GM12873 (cell line): ENCODE results near the gene CCNG1.

Experiments
- TF ChIP-seq, protein P1 (sequence below): IDR thresholded peaks from 2 replicates; pipeline ENCODE4 v1.5.1; 2012; ENCODE audit warnings: low read depth, mild to moderate bottlenecking, moderate library complexity, low read length, control low read depth; ENCODE audit not compliant: insufficient read depth; ENCODE audit errors: missing control alignments

Gene CCNG1

DNA sequence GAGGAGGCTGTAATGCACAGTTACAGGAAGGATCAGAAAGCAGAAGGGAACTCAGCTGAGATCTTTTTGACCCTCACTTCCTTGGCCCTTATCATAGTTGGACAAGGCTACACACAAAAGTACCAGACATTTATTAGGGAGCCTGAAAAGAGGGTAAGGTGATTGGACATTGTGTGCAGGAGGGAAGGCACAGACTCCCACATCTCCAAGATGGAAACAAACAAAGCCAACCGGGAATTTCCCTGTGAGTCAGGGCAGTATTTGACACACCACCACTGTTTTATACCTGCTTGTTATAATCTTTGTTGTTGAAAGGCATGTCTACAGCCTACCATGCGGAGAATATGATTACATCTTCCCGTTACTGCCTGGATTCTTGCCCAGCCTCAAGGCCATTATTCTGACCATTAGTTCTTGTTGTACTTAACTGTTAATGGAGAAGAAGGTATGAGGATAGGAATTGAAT lies 3.0 kb upstream of the CCNG1 start:
- TF ChIP-seq, protein P1, sequence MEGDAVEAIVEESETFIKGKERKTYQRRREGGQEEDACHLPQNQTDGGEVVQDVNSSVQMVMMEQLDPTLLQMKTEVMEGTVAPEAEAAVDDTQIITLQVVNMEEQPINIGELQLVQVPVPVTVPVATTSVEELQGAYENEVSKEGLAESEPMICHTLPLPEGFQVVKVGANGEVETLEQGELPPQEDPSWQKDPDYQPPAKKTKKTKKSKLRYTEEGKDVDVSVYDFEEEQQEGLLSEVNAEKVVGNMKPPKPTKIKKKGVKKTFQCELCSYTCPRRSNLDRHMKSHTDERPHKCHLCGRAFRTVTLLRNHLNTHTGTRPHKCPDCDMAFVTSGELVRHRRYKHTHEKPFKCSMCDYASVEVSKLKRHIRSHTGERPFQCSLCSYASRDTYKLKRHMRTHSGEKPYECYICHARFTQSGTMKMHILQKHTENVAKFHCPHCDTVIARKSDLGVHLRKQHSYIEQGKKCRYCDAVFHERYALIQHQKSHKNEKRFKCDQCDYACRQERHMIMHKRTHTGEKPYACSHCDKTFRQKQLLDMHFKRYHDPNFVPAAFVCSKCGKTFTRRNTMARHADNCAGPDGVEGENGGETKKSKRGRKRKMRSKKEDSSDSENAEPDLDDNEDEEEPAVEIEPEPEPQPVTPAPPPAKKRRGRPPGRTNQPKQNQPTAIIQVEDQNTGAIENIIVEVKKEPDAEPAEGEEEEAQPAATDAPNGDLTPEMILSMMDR: no peak

DNA sequence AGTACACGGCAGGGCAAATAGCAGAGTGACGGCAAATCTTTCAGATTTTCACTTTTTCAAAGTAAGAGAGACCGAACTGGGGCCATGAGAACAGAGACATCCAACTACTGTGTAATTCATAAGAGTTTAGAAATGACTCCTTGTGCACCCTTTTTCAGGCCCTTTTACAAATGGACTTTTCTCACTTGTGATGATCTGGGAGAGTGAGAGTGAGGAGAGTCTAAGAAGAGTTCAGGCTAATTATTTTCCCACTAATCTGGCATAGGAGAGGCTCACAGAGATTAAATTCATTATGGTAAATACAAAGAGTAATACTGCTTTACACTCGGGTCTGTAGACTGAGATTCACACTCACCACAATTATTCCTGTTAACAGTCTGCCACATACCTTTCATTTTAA lies 880 bp upstream of the CCNG1 start:
- TF ChIP-seq, protein P1: no peak

DNA sequence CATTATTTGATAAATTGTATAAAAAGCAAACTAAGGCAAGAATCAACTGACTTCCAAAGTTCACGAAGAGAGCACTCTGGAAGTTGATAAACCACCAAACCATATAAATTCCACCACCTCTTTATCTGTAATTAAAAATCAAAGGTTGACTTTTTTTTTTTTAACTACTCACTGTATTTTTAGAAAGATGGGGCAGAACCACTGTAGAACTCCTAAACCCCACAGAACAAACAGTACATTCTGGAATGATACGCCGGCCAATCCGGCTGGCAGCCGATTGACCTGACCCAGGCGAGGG lies 435 bp upstream of the CCNG1 start:
- TF ChIP-seq, protein P1: no peak

DNA sequence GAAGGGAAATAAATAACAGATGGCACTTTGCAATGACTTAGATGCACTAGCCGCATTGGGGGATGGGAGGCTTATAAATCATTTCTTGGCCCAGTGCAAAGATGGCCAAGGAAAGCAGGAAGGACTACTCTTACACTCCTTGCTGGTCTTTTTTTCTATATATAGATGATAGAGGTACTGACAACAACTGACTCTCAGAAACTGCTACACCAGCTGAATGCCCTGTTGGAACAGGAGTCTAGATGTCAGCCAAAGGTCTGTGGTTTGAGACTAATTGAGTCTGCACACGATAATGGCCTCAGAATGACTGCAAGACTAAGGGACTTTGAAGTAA lies 1.7 kb downstream of the CCNG1 start:
- TF ChIP-seq, protein P1: no peak

DNA sequence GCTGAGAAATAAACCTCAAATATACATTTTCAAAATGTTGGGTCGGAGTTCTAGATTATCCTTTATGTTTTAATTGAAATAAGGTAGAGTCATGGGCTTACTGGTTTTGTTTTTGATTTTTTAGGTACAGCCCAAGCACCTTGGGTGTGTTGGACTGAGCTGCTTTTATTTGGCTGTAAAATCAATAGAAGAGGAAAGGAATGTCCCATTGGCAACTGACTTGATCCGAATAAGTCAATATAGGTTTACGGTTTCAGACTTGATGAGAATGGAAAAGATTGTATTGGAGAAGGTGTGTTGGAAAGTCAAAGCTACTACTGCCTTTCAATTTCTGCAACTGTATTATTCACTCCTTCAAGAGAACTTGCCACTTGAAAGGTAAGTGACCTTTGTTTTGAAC lies 3.6 kb downstream of the CCNG1 start:
- TF ChIP-seq, protein P1: no peak

DNA sequence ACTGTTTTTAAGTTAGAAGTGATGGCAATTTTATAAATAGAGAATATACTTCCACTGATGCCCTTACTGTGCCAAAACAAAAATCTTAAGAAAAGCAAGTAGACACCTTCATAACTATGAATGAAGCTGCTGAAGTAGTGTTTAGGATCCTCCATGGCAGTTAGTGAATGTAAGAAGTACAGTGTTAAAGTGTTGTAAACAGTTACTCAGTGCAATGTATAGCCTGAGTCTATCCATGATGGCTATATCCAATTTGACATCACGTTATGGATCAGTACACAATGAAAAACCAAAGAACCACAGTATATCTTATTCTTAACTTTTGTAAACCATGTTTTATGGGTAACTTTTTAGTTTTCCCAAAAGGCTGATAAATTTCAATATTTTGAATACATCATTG lies 7.1 kb downstream of the CCNG1 start:
- TF ChIP-seq, protein P1: no peak

DNA sequence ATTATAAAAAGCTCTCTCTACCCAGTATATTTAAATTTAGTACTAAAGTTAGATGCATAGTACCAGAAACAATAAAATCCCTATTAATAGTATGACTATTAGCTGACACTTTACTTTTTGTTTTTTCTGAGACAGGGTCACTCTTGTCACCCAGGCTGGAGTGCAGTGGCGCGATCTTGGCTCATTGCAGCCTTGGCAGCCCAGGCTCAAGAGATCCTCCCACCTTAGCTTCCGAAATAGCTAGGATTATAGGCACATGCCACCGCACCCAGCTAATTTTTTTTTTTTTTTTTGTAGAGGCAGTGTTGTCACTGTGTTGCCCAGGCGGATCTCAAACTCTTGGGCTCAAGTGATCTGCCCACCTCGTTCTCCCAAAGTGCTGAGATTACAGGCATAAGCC lies 8.0 kb downstream of the CCNG1 start:
- TF ChIP-seq, protein P1: no peak

DNA sequence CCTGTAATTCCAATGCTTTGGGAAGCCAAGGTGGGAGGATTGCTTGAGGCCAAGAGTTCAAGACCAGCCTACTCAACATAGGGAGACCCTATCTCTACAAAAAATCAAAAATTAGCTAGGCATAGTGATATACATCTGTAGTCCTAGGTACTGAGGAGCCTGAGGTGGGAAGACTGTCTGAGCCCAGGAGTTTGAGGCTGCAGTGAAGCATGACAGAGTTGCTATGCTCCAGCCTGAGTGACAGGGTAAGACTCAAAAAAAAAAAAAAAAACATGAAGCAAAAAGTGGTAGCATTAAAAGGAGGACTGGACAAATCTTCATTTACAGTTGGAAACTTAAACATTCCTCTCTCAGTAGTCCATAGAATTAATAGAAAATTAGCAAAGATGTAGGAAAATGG lies 9.8 kb downstream of the CCNG1 start:
- TF ChIP-seq, protein P1: no peak
